ENCODE results near the gene RAPGEF4.

The RAPGEF4 gene

GRCh38 chr2:172909454-172909853, 173.8 kb downstream of the RAPGEF4 start:
- no peak overlapping the region for H3K4me3 ChIP-seq (ENCODE audit: low read depth, low read length)
- no peak for TF ChIP-seq CTCF (IDR thresholded peaks at IDR 0.05; ENCODE audit: insufficient read depth, low read length, missing control alignments)
- no peak for DNase-seq (ENCODE audit: low read depth, low spot score)
- ChIA-PET POLR2A (no interaction called here), CTCF (interaction anchor here (1.3 to 5.2 kb wide), 2 partner anchors 11 to 22 kb away, joined by 4 to 37 read pairs; no protein-coding TSS in a partner anchor)

DNA sequence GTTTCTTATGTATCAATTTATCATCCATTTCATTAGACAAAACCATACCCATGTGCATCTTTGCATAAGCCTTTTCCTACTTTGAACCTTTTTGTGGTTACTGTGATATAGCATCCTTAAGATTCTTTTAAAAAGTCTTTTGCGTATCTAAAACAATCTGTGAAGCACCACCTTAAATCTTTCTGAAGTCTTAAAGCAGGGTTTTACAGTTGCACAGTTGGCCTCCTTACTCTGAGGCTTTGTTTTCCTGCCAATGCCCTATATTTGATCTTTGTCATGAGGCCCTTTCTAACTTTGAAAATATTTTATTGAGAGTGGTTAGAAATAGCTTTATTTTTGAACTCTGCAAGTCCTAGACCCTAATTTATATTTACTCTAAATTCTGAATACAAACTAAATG, 176.6 kb downstream of the RAPGEF4 start:
- TF ChIP-seq CTCF (IDR thresholded peaks at IDR 0.05; ENCODE audit: insufficient read depth, low read length, missing control alignments): no peak
- H3K4me3 ChIP-seq (ENCODE audit: low read depth, low read length): no peak overlapping the region
- ChIA-PET POLR2A (interaction anchor here (0.7 kb wide), 1 partner anchor 1096 kb away, joined by 4 read pairs; no protein-coding TSS in a partner anchor), CTCF (interaction anchor here (1.7 to 2.1 kb wide), 2 partner anchors 12 to 16 kb away, joined by 4 to 7 read pairs; no protein-coding TSS in a partner anchor)
- no peak for DNase-seq (ENCODE audit: low read depth, low spot score)

DNA sequence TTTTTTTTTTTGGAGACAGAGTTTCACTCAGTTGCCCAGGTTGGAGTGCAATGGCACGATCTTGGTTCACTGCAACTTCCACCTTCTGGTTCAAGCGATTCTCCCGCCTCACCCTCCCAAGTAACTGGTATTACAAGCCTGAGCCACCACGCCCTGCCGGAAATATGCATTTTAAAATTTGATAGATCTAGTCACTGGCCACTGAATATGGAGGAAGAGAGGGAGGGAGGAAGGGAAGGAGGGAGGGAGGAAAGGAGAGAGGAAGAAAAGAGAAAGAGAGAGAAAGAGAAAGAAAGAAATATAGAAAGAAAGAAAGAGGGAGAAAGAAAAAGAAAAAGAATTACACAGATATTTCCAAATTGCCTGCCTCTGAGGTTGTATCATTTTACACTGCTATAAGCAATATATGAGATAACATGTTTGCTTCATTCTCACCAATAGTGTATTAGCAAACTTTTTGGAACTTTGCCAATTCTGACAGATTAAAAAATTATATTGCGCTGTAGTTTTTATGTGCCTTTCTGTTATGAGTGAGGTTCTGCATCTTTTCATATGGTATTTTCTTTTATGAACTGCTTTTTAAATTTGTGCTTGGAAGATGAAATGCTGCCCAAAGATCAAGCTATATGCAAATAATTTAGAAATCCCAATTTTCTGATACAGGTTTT, 178.8 kb downstream of the RAPGEF4 start:
- CTCF ChIA-PET: interaction anchor here (1.0 to 3.9 kb wide), 3 partner anchors 18 to 49 kb away, joined by 3 to 23 read pairs (median 3); no protein-coding TSS in a partner anchor
- H3K4me3 ChIP-seq (ENCODE audit: low read depth, low read length): no peak overlapping the region
- POLR2A ChIA-PET: no interaction called here
- no peak for TF ChIP-seq CTCF (IDR thresholded peaks at IDR 0.05; ENCODE audit: insufficient read depth, low read length, missing control alignments)
- no peak for DNase-seq (ENCODE audit: low read depth, low spot score)

- TF ChIP-seq CTCF (IDR thresholded peaks at IDR 0.05; ENCODE audit: insufficient read depth, low read length, missing control alignments): no peak
- POLR2A ChIA-PET: no interaction called here
Observed at GRCh38 chr2:172917716-172918115, 182.1 kb downstream of the RAPGEF4 start.

DNA sequence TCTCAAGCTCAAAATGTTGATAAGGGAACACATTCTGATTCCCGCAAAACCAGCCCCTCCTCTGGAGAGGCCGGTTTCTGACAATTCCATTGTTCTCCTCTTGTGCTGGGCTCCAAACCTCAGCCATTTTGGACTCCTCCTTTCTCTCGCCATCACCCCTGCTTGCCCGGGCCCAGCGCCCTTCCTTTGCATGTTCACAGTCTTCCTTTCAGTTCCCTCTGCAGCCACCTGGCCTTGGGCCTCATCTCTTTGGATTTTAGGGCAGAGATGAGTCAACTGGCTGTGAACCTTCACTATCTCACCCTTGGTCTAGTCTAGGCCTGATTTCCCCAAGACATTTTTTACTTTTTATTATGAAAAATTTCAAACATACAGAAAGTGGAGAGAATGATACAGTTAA, 184.1 kb downstream of the RAPGEF4 start:
- H3K4me3 ChIP-seq (ENCODE audit: low read depth, low read length): no peak overlapping the region
- ChIA-PET POLR2A (no interaction called here), CTCF (interaction anchor here (1.0 to 5.0 kb wide), 4 partner anchors 12 to 113 kb away, joined by 3 to 51 read pairs (median 3); no protein-coding TSS in a partner anchor)
- no peak for DNase-seq (ENCODE audit: low read depth, low spot score)
- TF ChIP-seq CTCF (IDR thresholded peaks at IDR 0.05; ENCODE audit: insufficient read depth, low read length, missing control alignments): no peak

More at GRCh38 chr2:172917716-172918115, 182.1 kb downstream of the RAPGEF4 start:
- CTCF ChIA-PET: interaction anchor here (1.5 to 3.9 kb wide), 3 partner anchors 9 to 111 kb away, joined by 4 to 23 read pairs (median 5); no protein-coding TSS in a partner anchor
- no peak for DNase-seq (ENCODE audit: low read depth, low spot score)
- H3K4me3 ChIP-seq (ENCODE audit: low read depth, low read length): no peak overlapping the region

GRCh38 chr2:172921532-172922236, 186.0 kb downstream of the RAPGEF4 start:
- POLR2A ChIA-PET: no interaction called here
- no peak for DNase-seq (ENCODE audit: low read depth, low spot score)
- CTCF ChIA-PET: interaction anchor here (1.2 to 5.0 kb wide), 3 partner anchors 11 to 115 kb away, joined by 5 to 51 read pairs (median 7); no protein-coding TSS in a partner anchor

More at GRCh38 chr2:172921532-172922236, 186.0 kb downstream of the RAPGEF4 start:
- TF ChIP-seq CTCF (IDR thresholded peaks at IDR 0.05; ENCODE audit: insufficient read depth, low read length, missing control alignments): no peak
- H3K4me3 ChIP-seq (ENCODE audit: low read depth, low read length): no peak overlapping the region
